Stimulated activated naive CD8-positive, alpha-beta T cell treated with anti-CD3 and anti-CD28 coated beads, Interleukin-15, Interleukin-2, amounts not matched to agents 100 U/mL and 50 U/mL, for 24 hours (primary cell): ENCODE data around the gene RPRD1A.
"Not testable (repeated sequence)": the region's sequence is repeated elsewhere in the genome, so short reads cannot be mapped to it uniquely, and the experiment has no call there.

Experiments
- ATAC-seq: fragments of 150-1000 bp; cut with Tn5 transposase; one replicate; pipeline ENCODE4 v1.10.0; 2021
- DNase-seq: peaks from one replicate; pipeline ENCODE4 v3.0.0; 2021

Gene RPRD1A, protein sequence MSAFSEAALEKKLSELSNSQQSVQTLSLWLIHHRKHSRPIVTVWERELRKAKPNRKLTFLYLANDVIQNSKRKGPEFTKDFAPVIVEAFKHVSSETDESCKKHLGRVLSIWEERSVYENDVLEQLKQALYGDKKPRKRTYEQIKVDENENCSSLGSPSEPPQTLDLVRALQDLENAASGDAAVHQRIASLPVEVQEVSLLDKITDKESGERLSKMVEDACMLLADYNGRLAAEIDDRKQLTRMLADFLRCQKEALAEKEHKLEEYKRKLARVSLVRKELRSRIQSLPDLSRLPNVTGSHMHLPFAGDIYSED

DNA sequence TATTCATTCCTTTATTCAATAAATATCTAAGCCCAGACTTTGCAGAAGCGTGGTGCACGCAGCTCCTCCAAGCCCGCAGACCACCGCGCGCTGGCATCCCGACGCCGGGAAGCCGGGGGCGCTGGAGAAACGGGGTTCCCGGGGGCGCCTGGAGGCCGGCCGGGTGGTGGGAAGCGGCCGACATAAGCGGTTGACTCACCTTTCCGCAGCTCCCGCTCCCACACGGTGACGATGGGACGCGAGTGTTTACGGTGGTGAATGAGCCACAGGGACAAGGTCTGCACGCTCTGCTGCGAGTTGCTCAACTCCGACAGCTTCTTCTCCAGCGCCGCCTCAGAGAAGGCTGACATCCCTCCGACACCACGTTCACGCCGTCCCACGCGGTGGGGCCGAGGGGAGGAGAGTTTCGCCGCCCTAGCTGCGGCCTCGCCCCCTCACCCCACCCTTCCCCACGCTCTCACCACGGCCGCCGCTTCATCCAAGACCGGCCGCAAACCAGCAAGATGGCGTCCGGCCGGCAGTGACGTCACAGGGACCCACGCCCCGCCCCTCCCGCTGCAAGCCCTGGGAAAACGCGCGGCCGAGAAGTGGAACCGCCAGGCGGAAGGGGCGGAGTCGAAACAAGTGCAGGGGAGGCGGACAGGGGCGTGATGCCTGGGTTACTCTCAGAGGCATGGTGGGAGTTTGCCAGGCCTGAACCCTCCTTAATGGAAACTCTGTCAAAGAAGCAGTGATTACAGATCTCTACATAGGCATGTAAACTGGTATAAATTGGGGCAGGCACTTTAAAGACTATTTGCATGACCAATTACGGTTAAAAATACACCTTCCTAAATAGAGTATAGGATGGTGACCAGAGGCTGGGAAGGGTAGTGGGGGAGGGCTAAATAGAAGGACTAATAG, at the start of gene RPRD1A:
TSS of gene RPRD1A (minus strand) at position 505 of the 903 bp plus-strand sequence. CDS start at position 350, 155 bp downstream.
- ATAC-seq = peak; percentile 94
- DNase-seq = peak; percentile 99

DNA sequence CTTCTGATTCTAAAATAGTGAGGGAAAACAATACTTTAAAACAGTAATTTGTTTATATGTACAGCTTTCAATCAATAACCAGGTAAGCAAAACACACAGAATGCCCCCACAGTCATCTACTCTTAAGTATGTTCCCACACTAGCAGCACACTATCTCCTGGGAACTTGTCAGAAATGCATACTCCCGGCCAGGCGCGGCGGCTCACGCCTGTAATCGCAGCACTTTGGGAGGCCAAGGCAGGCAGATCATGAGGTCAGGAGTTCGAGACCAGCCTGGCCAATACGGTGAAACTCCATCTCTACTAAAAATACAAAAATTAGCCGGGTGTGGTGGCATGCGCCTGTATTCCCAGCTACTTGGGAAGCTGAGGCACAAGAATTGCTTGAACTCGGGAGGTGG, 49.4 kb upstream of the RPRD1A start:
- not testable (repeated sequence) for ATAC-seq, DNase-seq

DNA sequence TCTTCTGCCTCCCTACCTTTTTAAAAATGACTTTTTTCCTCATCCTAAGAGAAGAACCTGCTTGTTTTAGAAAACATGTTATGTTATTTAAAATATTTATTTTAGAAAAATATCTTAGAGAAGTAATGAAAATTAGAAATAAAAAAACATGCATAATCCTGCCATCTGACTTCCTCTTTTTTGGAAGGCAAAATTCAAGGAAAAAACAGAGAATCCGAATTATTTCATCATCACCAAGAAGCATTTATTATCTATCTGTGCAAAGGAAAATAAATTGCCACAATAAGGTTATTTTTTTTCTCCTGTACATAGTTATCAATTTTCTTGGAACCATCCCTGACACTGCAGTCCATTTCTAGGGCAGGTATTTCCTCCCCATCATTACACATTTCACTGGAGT, 47.4 kb upstream of the RPRD1A start:
- ATAC-seq (no peak), DNase-seq (no peak)

DNA sequence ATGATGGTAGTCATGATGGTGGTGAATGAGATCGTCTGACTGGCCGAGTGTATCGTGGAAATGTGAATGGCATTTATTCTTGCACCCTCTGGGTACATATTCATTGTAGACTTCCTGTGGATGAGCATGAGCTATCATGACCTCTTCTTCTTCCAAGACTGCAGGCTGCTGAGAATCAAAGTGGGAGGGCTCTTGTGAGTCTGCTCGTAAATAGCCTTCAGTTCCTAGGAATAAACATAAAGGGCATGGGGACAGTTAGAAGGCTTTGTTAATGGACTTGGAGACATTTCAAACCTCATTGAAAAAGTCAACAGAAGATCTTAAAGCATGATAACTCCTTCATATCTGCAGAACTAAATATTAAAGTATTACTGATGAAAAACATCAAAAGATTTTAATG, 46.9 kb upstream of the RPRD1A start:
- no peak for ATAC-seq
- DNase-seq = no peak

DNA sequence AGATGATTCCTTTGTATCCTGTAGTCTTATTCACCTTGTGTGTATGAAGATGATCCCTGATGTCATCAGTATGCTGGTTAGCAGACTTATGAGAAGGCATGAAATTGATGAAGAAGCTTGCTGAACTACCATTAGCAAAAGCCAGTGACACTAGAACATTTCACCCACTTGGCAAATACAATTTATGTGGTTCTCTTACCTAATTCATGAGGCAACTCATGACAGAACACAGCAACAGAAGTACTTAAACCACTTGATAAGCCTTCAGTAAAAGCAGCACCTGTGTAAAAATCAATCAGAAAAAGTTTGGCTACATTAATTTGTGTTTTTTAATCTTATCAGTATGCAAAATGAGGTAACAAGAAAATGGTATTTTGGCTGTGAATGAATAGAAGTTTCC, 44.9 kb upstream of the RPRD1A start:
- no peak for DNase-seq
- no peak for ATAC-seq

DNA sequence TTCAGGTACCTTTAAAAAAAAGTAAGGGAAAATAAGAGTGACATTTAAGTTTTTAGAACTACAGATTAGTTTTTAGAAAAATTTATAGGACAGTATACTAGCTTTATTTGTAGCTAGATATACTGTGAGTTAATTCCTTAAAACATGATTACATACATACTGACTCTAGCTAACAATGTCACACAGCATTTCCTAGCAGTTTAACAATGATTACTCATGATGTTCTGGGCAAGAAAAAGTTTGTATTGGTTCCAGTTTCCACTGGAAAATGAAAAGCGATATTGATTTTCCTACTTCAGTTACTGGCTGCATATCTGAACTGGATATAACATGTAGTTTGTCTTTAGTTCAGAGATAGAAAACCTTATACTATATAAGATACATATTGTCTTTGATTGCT, 42.4 kb upstream of the RPRD1A start:
- ATAC-seq (no peak), DNase-seq (no peak)

DNA sequence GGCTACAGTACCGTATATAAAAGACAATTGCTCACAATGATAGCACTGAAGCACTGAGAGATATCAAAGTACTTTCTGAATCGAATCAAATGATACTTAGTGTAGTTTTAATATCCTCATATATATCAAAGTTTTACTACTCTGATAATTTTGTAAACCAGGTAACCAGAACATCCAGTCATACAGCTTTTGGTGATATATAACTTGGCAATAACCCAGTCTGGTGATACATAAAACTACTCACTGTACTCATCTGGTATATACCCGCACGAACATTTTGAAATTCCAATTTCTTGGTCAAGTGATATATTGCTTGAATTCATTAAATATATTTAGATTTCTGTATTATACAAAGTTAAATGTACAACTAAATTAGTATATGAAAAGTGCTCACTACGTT, 41.2 kb upstream of the RPRD1A start:
- ATAC-seq (no peak), DNase-seq (no peak)

DNA sequence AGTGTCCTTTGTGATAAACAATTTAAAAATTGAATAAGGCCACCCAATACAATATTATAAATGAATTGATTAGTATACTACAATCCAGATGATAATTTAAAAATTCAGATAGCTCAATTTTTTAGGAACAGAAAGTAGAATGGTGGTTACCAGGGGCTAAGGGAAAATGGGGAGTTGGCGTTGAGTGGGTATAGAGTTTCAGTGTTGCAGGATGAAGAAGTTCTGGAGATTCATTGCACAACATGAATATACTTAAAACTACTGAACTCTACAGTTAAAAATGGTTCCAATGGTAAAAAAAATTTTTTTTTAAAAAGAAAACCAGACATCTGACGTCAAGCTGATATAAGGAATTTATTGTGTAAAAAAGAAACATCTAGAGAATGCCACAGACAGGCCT, 40.8 kb upstream of the RPRD1A start:
- DNase-seq = no peak

DNA sequence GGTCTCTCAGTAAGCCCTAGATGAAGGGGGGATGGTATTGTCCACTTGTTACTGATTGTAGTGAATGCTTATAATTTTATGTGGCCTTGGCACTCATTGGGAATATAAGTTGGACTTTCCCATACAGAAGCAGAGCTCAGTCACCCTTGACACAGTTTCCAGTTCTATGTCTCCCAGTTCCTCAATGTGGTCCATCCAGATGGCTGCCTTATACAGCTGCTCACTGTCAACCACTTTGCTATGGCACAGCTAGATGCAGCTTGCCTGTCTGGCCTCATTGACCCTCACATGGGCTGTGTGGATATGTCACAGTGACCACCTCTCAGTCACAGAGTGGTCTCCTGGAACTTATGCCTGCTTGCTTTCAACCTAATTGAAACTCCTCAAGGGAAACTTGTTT, 40.1 kb upstream of the RPRD1A start:
- no peak for ATAC-seq
- DNase-seq = no peak

More for the DNA sequence above, 40.8 kb upstream of the RPRD1A start:
- no peak for ATAC-seq

DNA sequence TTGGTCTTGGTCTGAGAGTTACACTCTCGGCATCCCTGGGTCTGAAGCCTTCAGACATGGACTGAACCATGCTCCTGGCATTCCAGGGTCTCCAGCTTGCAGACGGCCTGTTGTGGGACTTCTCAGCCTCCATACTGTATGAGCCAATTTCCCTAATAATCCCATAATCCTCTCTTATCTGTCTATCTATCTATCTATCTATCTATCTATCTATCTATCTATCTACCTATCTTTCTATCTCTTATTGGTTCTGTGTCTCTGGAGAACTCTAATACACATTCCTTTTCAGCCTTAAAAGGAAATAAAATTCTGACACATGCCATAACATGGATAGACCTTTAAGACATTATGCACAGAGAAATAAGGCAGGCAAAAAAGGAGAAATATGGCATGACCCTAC, 37.4 kb upstream of the RPRD1A start:
- DNase-seq = no peak
- no peak for ATAC-seq

DNA sequence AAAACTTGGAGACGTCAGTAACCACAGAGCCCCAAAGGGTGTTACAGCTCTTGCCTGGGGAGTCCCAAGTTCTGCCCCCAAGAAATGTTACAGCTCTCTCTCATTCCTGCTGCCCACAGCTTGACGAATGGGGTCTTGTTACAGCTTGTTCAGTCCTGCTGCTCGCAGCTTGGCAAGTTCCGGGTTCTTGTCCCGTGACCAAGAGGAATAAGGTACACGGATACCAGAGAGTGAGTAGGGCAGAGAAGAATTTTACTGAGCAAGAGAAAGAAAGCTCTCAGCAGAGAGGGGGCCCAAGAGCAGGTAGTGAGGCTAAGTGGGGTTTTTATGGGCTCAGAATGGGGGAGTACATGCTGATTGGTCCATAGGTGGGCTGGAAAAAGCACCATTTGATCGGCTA, 34.6 kb upstream of the RPRD1A start:
- ATAC-seq (no peak), DNase-seq (no peak)

DNA sequence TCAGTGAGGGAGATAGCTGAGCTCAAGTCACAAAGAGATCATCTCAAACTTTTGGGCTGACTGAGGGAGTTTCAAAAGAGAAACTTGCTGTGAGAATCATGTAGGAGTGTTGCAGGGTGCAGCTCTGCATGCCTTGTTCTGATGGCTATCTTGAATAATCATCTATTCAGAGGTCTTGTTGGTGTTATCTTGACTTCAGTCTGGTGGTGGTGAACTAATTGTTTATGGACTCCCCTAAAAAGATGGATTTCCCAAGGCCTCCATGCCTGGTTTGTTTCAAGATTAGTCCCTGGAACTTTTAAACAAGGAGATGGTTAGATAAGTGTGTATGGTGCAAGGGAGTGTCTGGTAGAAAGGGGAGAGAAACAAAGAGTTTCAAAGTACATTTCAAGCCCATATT, 32.0 kb upstream of the RPRD1A start:
- no peak for ATAC-seq

DNA sequence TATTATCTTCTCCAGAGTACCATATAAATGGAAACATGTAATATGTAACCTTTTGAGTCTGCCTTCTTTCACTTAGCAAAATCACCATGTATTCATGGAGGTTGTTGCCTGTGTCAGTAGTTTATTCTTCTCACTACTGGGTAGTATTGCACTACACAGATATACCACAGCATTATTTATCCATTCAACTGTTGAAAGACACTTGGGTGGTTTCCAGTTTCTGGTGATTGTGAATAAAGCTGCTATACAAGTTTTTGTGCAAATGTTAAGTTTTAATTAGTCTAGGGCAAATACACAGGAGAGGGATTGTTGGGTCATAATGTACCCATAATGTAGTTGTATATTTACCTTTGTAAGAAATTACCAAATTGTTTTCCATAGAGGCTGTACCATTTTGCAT, 29.6 kb upstream of the RPRD1A start:
- no peak for DNase-seq
- ATAC-seq = no peak

More for the DNA sequence above, 32.0 kb upstream of the RPRD1A start:
- DNase-seq = no peak

DNA sequence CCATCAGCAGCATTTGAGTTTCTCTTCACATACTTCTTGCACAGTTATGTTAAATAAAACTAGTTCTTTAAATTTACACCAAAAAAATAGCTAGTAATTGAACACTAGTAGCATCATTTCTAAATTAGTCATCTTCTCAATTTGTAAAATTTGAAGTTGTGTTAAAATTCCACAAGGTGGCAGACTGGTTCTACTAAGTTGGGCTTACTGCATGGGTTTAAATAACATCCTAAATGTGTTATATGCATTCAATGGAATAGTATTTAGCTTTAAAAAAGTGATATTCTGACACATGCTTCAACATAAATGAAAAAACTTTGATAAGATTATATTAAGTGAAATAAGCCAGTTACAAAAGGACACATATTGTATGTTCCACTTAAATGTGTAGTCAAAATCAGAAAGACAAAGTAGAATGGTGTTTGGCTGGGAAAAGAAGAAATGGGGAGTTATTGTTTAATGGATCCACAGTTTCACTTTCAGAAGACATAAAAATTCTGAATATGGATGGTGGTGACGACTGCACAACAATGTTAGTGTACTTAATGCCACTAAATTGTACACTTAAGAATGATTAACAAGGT, 28.7 kb upstream of the RPRD1A start:
- DNase-seq = no peak
- ATAC-seq = no peak

DNA sequence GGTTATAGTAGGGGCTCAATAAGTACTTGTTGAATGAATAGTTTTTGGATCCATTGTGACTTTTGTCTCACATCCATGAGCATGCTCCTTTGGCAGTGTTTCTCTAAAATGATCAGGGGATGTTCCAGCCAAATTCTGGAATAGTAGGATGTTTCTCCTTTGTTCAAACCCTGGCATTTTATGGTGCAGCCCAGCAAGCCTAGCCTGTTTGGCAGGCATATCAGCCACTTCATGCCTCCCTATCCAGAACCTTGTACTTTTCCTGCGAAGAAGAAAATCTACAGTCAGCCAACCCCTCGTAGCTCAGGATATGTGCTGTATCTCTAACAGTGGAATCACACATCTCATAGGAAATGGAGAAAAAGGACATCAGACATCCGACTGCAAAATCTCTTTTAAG, 27.1 kb upstream of the RPRD1A start:
- ATAC-seq = no peak
- DNase-seq = no peak

DNA sequence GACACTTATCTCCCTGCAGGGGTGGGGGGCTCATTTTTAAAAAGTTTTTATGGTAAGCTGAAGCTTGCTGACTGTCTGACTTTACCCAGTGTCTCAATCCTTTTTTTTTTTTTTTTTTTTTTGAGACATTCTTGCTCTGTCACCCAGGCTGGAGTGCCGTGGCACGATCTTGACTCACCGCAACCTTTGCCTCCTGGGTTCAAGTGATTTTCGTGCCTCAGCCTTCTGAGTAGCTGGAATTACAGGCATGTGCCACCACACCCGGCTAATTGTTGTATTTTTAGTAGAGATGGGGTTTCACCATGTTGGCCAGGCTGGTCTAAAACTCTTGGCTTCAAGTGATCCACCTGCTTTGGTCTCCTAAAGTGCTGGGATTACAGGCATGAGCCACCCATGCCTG, 24.8 kb upstream of the RPRD1A start:
- not testable (repeated sequence) for DNase-seq, ATAC-seq

DNA sequence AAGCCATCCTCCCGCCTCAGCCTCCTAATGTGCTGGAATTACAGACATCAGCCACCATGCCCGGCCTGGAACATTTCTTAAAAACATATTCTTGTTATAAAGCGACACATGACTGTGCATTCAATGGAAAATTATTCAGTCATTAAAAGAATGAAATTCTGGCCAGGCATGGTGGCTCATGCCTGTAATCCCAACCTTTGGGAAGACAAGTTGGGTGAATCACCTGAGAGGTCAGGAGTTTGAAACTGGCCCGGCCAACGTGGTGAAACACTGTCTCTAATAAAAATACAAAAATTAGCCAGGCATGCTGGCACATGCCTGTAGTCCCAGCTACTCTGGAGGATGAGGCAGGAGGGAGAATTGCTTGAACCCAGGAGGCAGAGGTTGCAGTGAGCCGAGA, 21.6 kb upstream of the RPRD1A start:
- DNase-seq = no peak

DNA sequence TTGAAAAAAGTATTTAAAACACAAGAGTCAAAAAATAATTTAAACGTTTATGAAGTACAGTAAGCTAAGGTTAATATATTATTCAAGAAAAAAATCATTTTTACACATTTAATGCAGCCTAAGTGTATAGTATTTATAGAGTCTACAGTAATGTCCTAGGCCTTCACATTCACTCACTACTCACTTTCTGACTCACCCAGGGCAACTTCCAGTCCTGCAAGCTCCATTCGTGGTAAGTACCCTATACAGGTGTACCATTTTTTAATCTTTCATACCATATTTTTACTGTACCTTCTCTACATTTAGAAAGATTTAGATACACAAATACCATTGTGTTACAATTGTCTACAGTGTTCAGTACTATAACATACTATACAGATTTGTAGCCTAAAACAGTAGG, 20.9 kb upstream of the RPRD1A start:
- ATAC-seq = no peak
- DNase-seq = no peak

More for the DNA sequence above, 21.6 kb upstream of the RPRD1A start:
- ATAC-seq = no peak

DNA sequence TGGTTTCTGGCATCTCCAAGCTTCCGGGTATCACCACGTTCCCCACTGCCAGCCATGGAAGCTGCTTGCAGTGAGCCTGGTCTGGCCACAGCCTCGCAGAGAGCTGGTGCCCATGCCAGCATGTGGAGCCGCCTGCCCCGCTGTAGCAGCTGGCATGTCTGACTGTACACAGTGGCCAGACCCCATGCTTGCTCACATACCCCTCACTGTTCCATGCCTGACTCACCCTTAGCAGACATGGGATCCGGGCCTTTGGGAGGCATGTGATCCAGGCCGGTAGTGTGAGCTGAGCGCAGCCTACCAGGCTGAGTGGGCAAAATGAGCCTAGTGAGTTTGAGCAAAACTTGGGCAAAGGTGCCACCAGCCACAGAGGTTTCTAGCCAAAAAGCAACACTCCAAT, 18.8 kb upstream of the RPRD1A start:
- DNase-seq = no peak
- no peak for ATAC-seq

DNA sequence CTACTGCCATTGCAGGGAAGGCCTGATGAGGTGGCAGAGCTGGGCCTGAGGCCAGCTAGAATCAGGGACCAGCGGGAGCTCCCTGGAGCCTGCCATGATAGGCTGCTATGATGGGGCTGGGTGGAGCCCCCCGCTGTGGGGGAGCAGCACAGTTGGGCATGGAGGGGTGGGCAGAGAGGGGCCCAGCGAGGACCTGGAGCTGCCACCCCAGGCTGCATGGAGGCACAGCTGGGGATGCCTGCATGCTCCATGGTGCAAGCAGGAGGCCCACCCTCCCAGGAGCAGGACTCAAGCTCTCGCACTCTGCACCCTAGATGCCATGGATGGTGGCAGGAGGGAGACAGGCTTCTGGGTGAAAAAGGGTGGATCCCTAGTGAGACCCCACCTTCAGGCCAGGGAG, 17.8 kb upstream of the RPRD1A start:
- DNase-seq = no peak
- no peak for ATAC-seq

DNA sequence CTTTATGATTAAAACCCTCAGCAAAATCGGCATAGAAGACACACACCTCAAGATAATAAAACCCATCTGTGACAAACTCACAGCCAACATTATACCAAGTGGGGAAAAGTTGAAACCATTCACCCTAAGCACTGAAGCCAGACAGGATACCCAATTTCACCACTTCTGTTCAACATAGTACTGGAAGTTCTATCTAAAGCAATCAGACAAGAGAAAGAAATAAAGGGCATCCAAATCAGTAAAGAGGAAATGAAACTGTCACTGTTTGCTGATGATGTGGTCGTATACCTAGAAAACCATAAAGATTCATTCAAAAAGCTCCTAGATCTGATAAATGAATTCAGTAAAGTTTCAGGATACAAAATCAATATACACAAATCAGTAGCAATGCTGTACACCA, 16.4 kb upstream of the RPRD1A start:
- DNase-seq (no peak), ATAC-seq (peak; percentile 40)

DNA sequence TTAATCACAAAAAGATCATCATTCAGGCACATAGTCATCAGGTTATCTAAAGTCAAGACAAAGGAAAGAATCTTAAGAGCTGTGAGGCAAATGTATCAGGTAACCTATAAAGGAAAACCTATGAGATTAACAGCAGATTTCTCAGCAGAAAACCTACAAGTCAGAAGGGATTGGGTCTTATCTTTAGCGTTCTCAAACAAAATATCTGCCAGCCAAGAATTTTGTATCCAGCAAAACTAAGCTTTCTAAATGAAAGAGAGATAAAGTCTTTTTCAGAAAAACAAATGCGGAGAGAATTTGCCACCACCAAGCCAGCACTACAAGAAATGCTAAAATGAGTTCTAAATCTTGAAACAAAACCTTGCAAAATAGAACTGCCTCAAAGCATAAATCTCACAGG, 13.8 kb upstream of the RPRD1A start:
- not testable (repeated sequence) for ATAC-seq

More for the DNA sequence above, 13.8 kb upstream of the RPRD1A start:
- not testable (repeated sequence) for DNase-seq
